Measurements from ENCODE around the gene MTHFD1.
A peak's percentile ranks its signal among the peaks of the same experiment; 100 is the strongest.

MTHFD1 gene

DNA sequence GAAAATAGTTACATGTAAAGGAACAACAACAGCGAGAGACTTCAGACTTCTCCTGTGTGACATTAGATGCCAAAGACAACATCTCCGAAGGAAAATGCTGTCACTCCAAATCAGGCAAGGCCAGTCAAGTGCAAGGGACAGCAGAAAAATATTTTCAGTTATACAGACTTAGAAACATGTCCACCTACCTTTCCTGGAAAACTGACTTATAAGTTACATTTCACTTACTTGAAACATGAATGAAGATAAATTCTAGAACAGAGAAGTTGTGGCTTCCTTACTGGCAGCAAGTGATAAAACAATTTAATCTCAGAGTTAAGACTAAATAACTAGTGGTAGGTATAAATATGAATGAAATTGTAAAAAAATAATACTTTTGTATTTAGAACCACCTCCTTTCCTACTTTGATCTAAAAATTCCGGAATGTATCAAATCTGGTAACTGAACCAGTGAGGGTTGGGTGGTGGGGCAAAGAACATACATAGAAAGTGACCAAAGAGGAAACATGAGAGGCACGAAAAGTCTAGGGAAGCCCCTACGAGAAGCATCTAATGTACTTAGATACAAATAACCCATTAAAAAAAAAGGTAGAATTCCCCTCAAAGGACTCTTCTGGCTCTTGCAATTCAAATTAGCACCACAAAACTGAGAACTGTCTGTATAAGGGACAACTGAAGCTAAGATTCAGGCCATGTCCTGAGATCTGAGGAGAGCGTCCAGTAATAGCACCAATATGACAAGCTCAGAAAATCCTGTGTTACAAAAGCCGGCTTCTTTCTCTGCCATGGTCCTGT lies 21.2 kb downstream of the MTHFD1 start:
- no peak for DNase-seq

DNA sequence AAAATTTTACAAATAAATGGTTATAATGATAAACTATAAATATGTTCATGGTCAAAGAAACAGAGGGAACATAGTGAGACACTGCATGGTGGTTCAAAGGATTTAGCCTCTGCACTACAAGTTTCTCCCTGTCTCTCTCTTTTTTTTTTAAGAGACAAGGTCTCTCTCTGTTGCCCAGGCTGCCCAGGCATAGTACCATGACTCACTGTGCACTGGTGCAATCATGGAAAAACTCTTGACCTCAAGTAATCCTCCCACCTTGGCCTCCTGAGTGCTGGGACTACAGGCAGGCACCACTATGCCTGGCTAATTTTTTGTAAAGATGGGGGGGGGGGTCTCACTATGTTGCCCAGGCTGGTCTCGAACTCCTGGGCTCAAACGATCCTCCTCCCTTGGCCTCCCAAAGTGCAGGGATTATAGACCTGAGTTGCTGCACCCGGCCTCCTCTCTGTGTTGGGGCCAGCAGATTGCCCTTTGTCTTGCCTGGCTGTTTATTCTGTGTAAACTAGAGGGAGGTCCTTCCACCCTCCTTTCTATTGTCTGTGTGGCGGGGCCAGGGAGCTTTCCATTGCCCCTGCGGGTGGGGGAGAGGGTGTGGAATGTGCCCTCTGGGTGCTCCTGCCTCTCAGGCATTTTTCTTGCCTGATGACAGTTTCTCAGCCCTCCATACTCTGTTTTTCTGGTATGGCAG lies 22.1 kb downstream of the MTHFD1 start:
- no peak for DNase-seq

- DNase-seq = no peak
Measured at GRCh38 chr14:64411001-64411400, 22.8 kb downstream of the MTHFD1 start.

DNA sequence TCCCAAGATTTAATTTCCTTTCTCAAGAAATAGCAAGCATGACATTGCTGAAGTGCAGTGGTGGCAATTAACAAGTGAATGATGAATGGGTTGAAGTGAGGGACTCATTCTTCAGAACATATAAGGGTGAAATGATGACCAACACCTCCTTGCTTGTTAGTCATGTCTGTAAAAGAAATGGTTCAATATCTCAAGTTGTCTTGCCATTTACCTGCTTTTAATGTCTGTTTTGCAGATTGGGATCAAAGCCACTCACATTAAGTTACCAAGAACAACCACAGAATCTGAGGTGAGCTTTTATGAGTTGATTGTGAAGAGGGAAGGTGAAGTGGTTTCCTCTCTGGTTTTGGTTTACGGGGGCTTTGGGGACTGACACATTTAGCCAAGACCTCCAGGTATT lies 24.1 kb downstream of the MTHFD1 start:
- no peak for DNase-seq

DNA sequence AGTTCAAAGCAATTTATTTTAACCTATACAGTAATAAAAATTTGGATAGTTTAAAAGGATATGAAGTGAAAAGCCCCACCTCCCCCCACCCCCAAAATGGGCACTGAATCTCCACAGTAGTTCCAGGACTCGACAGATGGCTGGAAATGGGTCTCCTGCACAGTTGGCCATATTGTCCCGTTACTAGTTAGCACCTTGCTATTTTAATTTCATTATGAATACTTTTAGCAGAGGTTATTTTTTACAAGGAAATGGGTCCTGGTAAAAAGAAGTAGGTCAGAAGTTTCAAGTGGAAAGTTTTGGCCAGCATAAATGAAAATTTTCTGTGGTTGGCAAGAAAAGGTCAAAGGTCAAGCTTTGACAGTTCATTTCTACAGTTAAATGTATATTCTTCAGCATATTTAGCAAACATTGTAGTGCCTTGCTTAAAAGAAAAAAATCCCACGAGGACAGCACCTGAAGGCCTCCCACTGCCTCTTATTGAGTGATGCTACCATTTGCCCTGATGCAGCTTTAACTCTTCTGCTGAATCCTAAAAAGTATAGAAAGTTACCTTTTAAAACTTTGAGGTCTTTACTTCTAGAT lies 28.3 kb downstream of the MTHFD1 start:
- DNase-seq = no peak

DNA sequence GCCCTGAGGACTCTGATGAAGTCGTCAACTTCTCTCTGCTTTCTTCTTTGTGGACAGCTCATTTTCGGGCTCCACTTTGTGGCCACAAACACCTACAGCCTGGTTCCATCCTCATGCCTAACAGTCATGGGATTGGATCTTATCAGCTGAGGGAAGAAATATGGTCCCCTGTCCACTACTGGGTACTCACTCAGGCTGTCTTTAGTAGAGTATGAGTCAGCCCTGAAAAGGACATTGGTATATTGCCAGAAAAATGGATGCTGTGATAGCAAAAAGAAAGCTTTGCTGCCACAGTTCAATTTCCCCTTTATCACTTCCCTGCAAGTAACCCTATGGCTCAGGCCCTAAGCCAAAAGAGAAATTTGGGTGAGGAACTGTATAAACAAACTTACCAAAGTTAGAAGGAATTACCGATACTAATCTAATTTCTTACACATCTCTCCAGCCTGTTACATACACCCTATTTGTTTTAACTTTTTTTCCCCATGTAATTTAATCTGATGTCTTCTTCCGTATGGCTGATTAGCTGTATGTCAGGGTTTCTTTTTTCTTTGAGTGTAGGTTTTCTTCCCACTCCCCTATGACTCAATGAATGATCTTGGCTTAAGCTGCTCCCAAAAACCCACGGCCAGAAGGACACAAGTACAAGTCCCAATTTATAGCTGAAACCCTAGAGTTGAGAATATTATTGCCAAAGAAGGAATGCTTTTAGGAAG lies 29.1 kb downstream of the MTHFD1 start:
- DNase-seq = no peak

DNA sequence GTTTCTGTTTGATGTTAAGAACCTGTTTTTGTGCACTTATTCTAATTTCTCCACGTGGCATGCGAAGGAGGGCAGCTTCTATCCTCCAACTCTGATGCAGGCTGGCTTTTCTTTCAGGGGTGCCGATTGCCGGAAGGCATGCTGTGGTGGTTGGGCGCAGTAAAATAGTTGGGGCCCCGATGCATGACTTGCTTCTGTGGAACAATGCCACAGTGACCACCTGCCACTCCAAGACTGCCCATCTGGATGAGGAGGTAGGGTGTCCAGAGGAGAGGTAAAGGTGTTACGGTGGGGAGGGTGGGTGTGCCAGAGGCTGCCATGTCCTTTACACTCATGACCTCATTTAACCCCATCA lies 29.6 kb downstream of the MTHFD1 start:
- DNase-seq = no peak

DNA sequence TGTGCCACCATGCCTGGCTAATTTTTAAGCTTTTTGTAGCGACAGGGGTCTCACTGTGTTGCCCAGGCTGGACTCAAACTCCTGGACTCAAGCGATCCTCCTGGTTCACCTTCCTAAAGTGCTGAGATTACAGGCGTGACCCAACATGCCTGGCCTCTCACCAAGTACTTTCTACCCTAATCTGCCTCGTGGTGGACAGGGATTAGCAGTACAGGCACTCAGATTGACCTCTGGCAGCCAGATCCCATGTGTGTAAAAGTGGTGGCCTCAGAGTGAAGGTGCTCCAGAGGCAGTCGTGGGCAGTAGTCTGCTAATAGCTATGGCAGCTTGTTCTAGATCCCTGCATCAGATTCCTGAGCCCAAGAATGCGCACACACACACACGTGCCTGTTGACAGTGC lies 30.9 kb downstream of the MTHFD1 start:
- DNase-seq = no peak

GRCh38 chr14:64421166-64421565 lies 33.0 kb downstream of the MTHFD1 start:
- no peak for DNase-seq

DNA sequence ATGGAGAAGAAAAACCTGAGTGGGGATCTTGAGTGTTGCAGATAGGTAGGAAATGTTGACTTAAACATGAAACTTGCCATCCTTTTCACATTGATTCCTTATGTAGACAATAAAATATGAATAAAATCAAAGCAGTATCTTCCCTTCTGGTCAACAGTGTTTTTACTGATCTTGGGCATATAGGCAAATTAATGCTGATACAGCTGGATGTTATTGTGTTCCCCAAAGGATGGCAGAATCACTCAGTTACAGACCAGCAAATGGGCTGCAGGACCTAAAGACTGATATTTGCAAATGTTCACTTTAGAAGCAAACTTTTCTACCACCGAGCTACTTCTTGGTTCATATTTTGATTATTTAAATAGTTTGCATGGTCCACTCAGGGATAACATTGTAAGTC lies 33.9 kb downstream of the MTHFD1 start:
- no peak for DNase-seq

DNA sequence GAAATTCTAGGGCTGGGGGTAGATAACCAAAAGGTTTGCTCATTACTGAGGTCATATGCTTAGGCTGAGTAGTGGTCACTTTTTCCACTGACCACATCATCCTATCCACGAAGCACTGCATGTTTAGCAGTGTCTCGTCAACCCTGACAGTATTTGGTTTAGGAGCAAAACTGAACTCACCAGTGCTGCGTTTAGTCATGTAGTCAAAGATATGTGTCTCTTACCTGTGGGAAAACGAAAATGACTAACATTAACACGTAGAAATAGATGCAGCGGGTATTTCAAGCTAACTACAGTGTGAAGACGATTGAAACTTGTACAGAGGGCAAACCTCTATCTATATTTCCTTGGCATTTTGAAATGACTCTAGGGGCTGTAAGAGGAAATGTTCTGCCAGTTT lies 34.6 kb downstream of the MTHFD1 start:
- no peak for DNase-seq

- no peak for DNase-seq
Measured at GRCh38 chr14:64423987-64424386, 35.8 kb downstream of the MTHFD1 start.

- DNase-seq = no peak
Measured at GRCh38 chr14:64434528-64434927, 46.4 kb downstream of the MTHFD1 start.

- no peak for DNase-seq
Measured at GRCh38 chr14:64438181-64438841, 50.2 kb downstream of the MTHFD1 start.

GRCh38 chr14:64439141-64439540 lies 51.0 kb downstream of the MTHFD1 start:
- no peak for DNase-seq

GRCh38 chr14:64440494-64440893 lies 52.3 kb downstream of the MTHFD1 start:
- DNase-seq = no peak

DNA sequence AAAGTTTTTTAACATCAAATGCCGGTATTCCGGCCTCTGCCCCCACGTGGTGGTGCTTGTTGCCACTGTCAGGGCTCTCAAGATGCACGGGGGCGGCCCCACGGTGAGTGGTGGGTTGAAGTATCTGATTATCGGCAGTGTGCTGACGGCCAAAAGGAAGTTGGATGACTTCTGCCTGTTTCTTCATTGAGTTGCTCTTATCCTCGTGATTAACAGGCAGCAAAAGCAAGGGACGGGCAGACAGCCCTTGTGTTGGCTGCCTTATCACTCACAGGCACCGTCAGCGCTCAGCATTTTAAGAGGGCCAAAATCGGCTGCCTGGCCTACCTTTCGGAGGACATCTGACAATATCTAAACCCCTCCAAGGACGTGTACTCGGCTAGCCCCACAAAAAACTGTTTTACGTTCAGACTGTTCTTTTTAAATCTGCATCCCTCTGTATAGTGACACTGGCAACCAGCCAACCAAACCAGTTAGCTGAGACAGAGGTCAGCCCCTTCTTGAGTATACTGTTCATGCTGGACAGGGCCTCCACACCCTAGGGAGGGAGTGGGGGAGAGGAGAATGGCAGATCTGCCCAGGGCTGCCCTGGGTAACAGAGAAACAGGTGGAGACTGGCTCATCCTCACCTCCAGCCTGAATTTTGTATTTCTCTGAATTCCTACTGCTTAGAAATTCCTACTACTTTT lies 54.3 kb downstream of the MTHFD1 start:
- DNase-seq = no peak

DNA sequence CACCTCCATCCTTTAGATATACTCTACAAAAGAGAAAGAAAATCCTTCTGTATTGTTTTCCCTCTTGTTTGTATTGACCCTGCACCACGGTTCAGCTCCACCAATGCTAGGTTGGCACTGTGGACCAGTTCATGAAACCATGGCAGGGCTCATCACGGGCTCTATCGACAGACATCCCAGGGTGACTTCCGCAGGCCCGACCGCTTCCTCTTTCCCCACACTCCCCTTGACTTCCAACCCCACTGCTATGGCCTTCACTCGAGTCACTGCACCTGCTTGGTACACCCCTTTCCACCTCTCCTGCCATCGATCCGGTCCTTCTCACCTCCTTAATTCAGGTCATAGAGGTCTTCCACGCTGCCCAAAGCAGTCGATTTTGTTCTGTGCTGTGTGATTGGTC lies 56.0 kb downstream of the MTHFD1 start:
- DNase-seq = no peak

GRCh38 chr14:64444984-64445845 lies 57.1 kb downstream of the MTHFD1 start:
- DNase-seq = peak; percentile 29

GRCh38 chr14:64447876-64448670 lies 59.9 kb downstream of the MTHFD1 start:
- DNase-seq = peak; percentile 35

DNA sequence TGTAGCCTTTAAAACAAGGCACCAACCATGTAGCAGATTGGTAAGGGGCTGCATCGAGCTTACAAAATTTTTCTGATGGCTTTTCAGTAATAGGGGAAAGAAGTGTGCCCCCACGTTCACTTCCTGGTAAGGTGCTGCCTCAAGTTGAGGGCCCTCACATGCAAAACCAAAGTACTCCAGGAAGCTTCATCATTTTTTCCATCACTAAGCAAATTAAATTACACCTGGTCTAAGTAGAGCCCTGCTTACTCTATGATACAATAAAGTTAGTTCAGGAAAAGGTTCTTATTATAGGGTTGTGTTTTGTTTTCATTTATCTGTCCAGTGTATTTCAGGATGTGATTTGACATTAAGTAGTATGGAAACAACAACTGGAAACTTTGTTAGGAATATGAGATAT lies 62.1 kb downstream of the MTHFD1 start:
- DNase-seq = no peak

Measured in activated CD8-positive, alpha-beta memory T cell treated with anti-CD3 and anti-CD28 coated beads, Interleukin-2, amount 50 U/mL, for 4 hours (primary cell).